PC-9 (cell line): ENCODE data around the gene CDKN2B-AS1. TPM values are rescaled to one million over a fixed set of nuclear protein-coding genes. Genes with fewer than 3 reads are reported as not detected.

Experiments used
- BruUV-seq: library from RNA; stranded (reverse); fragments of 400-500 nt; replicated peaks from 2 replicates; lab custom pipeline; 2021; lab: Mats Ljungman, UMichigan
- CTCF ChIA-PET: fragments of 300-600 bp; sonication (Branson Sonifier 250); formaldehyde crosslinking; loops from one replicate; lab custom pipeline; 2022; ENCODE audit warnings: antibody characterized with exemption; lab: Charles Lee
- POLR2A ChIA-PET: fragments of 300-600 bp; sonication (Branson Sonifier 250); formaldehyde crosslinking; loops from one replicate; lab custom pipeline; 2022; ENCODE audit warnings: antibody characterized with exemption; ENCODE audit not compliant: unreplicated experiment; lab: Charles Lee
- DNase-seq, 2 experiments: peaks; one replicate each; pipeline versions ENCODE4 v3.0.0 to v3.0.0-alpha.2; 2015 to 2022; ENCODE audit warnings: mixed read lengths in 1 of 2
- H2AFZ ChIP-seq: fragments of 200-600 bp; sonication (generic); 2 replicates; pipeline ENCODE4 v1.8.1; 2017; ENCODE audit warnings: antibody characterized with exemption
- H3F3A ChIP-seq: fragments of 200-600 bp; sonication (generic); 2 replicates; pipeline ENCODE4 v1.8.1; 2017; ENCODE audit warnings: antibody characterized with exemption, mild to moderate bottlenecking, low read depth; ENCODE audit not compliant: insufficient read depth
- H3K27ac ChIP-seq: fragments of 200-600 bp; sonication (generic); 2 replicates; pipeline ENCODE4 v1.6.1; 2016; ENCODE audit warnings: mixed run types
- H3K27me3 ChIP-seq: fragments of 200-600 bp; sonication (generic); 2 replicates; pipeline ENCODE4 v1.6.1; 2016; ENCODE audit warnings: low read depth, mixed run types; ENCODE audit not compliant: insufficient read depth
- H3K36me3 ChIP-seq: fragments of 200-600 bp; sonication (generic); 2 replicates; pipeline ENCODE4 v1.6.1; 2016; ENCODE audit warnings: low read depth, mixed run types
- H3K4me1 ChIP-seq: fragments of 200-600 bp; sonication (generic); replicated peaks from 2 replicates; pipeline ENCODE4 v1.6.1; 2016; ENCODE audit warnings: mixed run types; ENCODE audit not compliant: insufficient read depth
- H3K4me2 ChIP-seq: fragments of 200-600 bp; sonication (generic); 2 replicates; pipeline ENCODE4 v1.6.1; 2017; ENCODE audit warnings: mixed run types
- H3K4me3 ChIP-seq: fragments of 200-600 bp; sonication (generic); 2 replicates; pipeline ENCODE4 v1.6.1; 2016; ENCODE audit warnings: mixed run types
- H3K79me2 ChIP-seq: fragments of 200-600 bp; sonication (generic); 2 replicates; pipeline ENCODE4 v1.6.1; 2017; ENCODE audit warnings: low read depth, mixed run types
- H3K9me2 ChIP-seq: fragments of 200-600 bp; sonication (generic); 2 replicates; pipeline ENCODE4 v1.8.1; 2017; ENCODE audit warnings: mild to moderate bottlenecking; ENCODE audit not compliant: insufficient read depth
- H3K9me3 ChIP-seq: fragments of 200-600 bp; sonication (generic); 2 replicates; pipeline ENCODE4 v1.8.1; 2016; ENCODE audit warnings: low read depth; ENCODE audit not compliant: insufficient read depth
- H4K20me1 ChIP-seq: fragments of 200-600 bp; sonication (generic); 2 replicates; pipeline ENCODE4 v1.8.1; 2017; ENCODE audit not compliant: insufficient read depth
- EZH2 ChIP-seq: fragments of 200-600 bp; sonication (generic); IDR thresholded peaks from 2 replicates; pipeline ENCODE4 v1.8.0; 2017; ENCODE audit warnings: antibody characterized with exemption, low read depth
- intact Hi-C: fragments of 100-400 bp; cut with micrococcal nuclease; formaldehyde crosslinking; loops from one replicate; pipeline ENCODE4 v1.10.0; 2022; ENCODE audit not compliant: unreplicated experiment
- total RNA-seq: library from RNA; stranded (reverse); gene quantifications from 2 replicates; pipeline ENCODE4 v1.2.3, GENCODE V29; 2021
- TF ChIP-seq, protein P1 (sequence below): fragments of 200-600 bp; sonication (generic); conservative IDR thresholded peaks from 2 replicates; pipeline ENCODE4 v1.6.1; 2017; ENCODE audit warnings: mixed run types, antibody characterized with exemption, mild to moderate bottlenecking, moderate library complexity

Gene CDKN2B-AS1
- total RNA-seq, 1 experiment from 2014 or later: 11.6 TPM

GRCh38 chr9:21984101-21984500 lies 10.5 kb upstream of the CDKN2B-AS1 start:
- no peaks in the 10 kb centered on the region for H3K27me3 ChIP-seq

GRCh38 chr9:21985964-21986667 lies 8.5 kb upstream of the CDKN2B-AS1 start:
- Histone ChIP-seq H3K4me2 (no peak overlapping the region), H4K20me1 (no peaks in the 10 kb centered on the region), H3K4me3 (no peak overlapping the region), H3K4me1 (peaks cover 18% of the 10 kb centered on the region; the same call in 1 of the 2 replicates), H3F3A (no peaks in the 10 kb centered on the region), H3K79me2 (peaks cover 99% of the 10 kb centered on the region), H3K27me3 (no peaks in the 10 kb centered on the region), H3K9me2 (no peaks in the 10 kb centered on the region), H2AFZ (no peak overlapping the region), H3K9me3 (no peaks in the 10 kb centered on the region), H3K36me3 (peaks cover 15% of the 10 kb centered on the region), H3K27ac (no peak overlapping the region)
- intact Hi-C loops: loop anchor here (10.0 kb wide), 1 partner anchor 469 kb away; no protein-coding TSS in a partner anchor
- ChIA-PET POLR2A (interaction anchor here (0.7 kb wide), 1 partner anchor 181 kb away, joined by 7 read pairs; no protein-coding TSS in a partner anchor), CTCF (no interaction called here)
- BruUV-seq: no TSS peak
- DNase-seq: no peak
- TF ChIP-seq EZH2: no peak
- TF ChIP-seq, protein P1, sequence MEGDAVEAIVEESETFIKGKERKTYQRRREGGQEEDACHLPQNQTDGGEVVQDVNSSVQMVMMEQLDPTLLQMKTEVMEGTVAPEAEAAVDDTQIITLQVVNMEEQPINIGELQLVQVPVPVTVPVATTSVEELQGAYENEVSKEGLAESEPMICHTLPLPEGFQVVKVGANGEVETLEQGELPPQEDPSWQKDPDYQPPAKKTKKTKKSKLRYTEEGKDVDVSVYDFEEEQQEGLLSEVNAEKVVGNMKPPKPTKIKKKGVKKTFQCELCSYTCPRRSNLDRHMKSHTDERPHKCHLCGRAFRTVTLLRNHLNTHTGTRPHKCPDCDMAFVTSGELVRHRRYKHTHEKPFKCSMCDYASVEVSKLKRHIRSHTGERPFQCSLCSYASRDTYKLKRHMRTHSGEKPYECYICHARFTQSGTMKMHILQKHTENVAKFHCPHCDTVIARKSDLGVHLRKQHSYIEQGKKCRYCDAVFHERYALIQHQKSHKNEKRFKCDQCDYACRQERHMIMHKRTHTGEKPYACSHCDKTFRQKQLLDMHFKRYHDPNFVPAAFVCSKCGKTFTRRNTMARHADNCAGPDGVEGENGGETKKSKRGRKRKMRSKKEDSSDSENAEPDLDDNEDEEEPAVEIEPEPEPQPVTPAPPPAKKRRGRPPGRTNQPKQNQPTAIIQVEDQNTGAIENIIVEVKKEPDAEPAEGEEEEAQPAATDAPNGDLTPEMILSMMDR: no peak

More at GRCh38 chr9:21984101-21984500, 10.5 kb upstream of the CDKN2B-AS1 start:
- Histone ChIP-seq H3K4me3 (no peak overlapping the region), H3K79me2 (peaks cover 95% of the 10 kb centered on the region), H2AFZ (no peak overlapping the region), H3K36me3 (peaks cover 11% of the 10 kb centered on the region), H3K27ac (no peak overlapping the region), H3K9me3 (no peaks in the 10 kb centered on the region), H4K20me1 (no peaks in the 10 kb centered on the region), H3K4me1 (peaks cover 12% of the 10 kb centered on the region; the same call in 1 of the 2 replicates), H3F3A (no peaks in the 10 kb centered on the region), H3K9me2 (no peaks in the 10 kb centered on the region), H3K4me2 (no peak overlapping the region)
- intact Hi-C loops: loop anchor here (10.0 kb wide), 1 partner anchor 471 kb away; no protein-coding TSS in a partner anchor
- ChIA-PET POLR2A (no interaction called here), CTCF (interaction anchor here (0.6 kb wide), 1 partner anchor 13 kb away, joined by 3 read pairs; no protein-coding TSS in a partner anchor)
- TF ChIP-seq, protein P1: no peak
- no peak for TF ChIP-seq EZH2
- DNase-seq: no peak
- no TSS peak for BruUV-seq

DNA sequence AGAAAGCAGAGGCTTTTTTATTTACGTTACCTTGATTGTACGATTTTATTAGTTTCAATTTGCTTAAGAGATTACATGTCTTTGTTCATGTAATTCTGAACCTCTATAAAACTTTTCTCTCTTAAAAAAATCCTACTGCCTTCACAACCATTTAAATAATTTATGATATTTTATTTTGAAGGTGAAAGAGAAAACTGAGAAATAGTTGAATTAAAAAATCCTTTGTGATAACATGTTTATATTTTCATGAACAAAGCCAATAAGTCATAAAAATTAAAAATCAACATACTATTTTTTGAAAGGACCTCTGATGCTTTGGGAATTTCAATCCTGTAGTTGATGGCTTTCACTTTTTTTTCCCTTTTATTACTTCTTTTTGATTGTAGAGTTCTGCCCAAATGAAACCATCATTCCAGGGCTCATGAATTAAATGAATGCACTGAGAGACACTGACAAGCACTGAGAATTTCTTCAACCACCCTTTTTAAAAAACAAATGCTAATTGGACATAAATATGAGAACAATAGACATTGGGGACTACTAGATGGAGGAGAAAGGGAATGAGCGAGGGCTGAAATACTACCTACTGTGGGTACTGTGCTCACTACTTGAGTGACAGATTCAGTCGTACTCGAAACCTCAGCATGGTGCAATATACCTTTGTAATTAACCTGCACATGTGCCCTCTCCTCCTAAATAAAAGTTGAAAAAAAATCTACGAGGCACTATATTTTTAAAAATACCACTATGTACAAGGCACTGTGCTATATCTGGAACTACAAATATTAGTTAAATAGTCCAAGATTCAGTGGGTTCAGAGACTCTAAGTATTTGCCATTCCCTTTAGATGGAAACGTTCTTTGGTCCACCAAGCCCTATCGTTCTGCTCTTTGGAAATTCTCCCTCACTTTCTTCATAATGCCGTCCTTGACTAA lies 6.3 kb upstream of the CDKN2B-AS1 start:
- Histone ChIP-seq H4K20me1 (no peaks in the 10 kb centered on the region), H2AFZ (no peak overlapping the region), H3F3A (peaks cover 4% of the 10 kb centered on the region; the same call in 1 of the 2 replicates), H3K4me1 (peaks cover 25% of the 10 kb centered on the region; the same call in 1 of the 2 replicates), H3K27me3 (no peaks in the 10 kb centered on the region), H3K4me3 (no peak overlapping the region; the same call in 1 of the 2 replicates), H3K4me2 (peak overlapping the region; percentile 62), H3K9me2 (no peaks in the 10 kb centered on the region), H3K27ac (peak overlapping the region; percentile 23; the same call in 1 of the 2 replicates), H3K9me3 (no peaks in the 10 kb centered on the region), H3K36me3 (peaks cover 21% of the 10 kb centered on the region), H3K79me2 (peaks cover 100% of the 10 kb centered on the region)
- CTCF ChIA-PET: no interaction called here
- TF ChIP-seq, protein P1: no peak
- no peak for TF ChIP-seq EZH2
- intact Hi-C loops: loop anchor here (10.0 kb wide), 1 partner anchor 466 kb away; no protein-coding TSS in a partner anchor
- BruUV-seq: no TSS peak
- no peak for DNase-seq
- POLR2A ChIA-PET: interaction anchor here (0.6 kb wide), 1 partner anchor 124 kb away, joined by 5 read pairs; no protein-coding TSS in a partner anchor
